ENCODE data around the gene ABCA1.

ABCA1 gene

GRCh38 chr9:104783588-104783987, 144.4 kb downstream of the ABCA1 start:
- Histone ChIP-seq H3K4me2 (ENCODE audit: low read depth, low read length, poor library complexity, severe bottlenecking) (no peak overlapping the region), H3F3A (ENCODE audit: insufficient read depth) (no peaks in the 10 kb centered on the region), H3K27me3 (ENCODE audit: low read length) (no peaks in the 10 kb centered on the region), H3K79me2 (ENCODE audit: insufficient read depth, low read length) (no peaks in the 10 kb centered on the region), H2AFZ (ENCODE audit: low read depth, low read length, severe bottlenecking) (no peak overlapping the region), H3K9me3 (ENCODE audit: insufficient read depth, low read length) (no peaks in the 10 kb centered on the region), H3K9me2 (replicated peaks; ENCODE audit: insufficient read depth, low read length) (no peaks in the 10 kb centered on the region), H3K4me3 (ENCODE audit: insufficient read depth, low read length, poor library complexity, severe bottlenecking) (no peak overlapping the region), H3K27ac (ENCODE audit: low read depth, low read length) (no peak overlapping the region), H3K9ac (ENCODE audit: low read length) (no peak overlapping the region), H3K36me3 (ENCODE audit: low read length) (no peaks in the 10 kb centered on the region), H4K20me1 (ENCODE audit: low read depth, low read length) (no peaks in the 10 kb centered on the region)
- TF ChIP-seq CTCF (IDR thresholded peaks at IDR 0.05; ENCODE audit: insufficient read depth, low read length, poor library complexity, severe bottlenecking) (no peak), EZH2phosphoT487 (conservative IDR thresholded peaks at IDR 0.05; ENCODE audit: low read length) (no peak)

GRCh38 chr9:104780796-104781395, 147.1 kb downstream of the ABCA1 start:
- no peaks in the 10 kb centered on the region for H3K9me2 ChIP-seq (replicated peaks; ENCODE audit: insufficient read depth, low read length)
- no peaks in the 10 kb centered on the region for H3K79me2 ChIP-seq (ENCODE audit: insufficient read depth, low read length)
- no peak overlapping the region for H3K4me3 ChIP-seq (ENCODE audit: insufficient read depth, low read length, poor library complexity, severe bottlenecking)
- H3K36me3 ChIP-seq (ENCODE audit: low read length): no peaks in the 10 kb centered on the region
- H4K20me1 ChIP-seq (ENCODE audit: low read depth, low read length): no peaks in the 10 kb centered on the region
- no peak overlapping the region for H3K4me2 ChIP-seq (ENCODE audit: low read depth, low read length, poor library complexity, severe bottlenecking)
- H3K9me3 ChIP-seq (ENCODE audit: insufficient read depth, low read length): no peaks in the 10 kb centered on the region
- H3F3A ChIP-seq (ENCODE audit: insufficient read depth): no peaks in the 10 kb centered on the region
- no peak for TF ChIP-seq EZH2phosphoT487 (conservative IDR thresholded peaks at IDR 0.05; ENCODE audit: low read length)
- peak; percentile 59 for TF ChIP-seq CTCF (IDR thresholded peaks at IDR 0.05; ENCODE audit: insufficient read depth, low read length, poor library complexity, severe bottlenecking)
- no peak overlapping the region for H3K9ac ChIP-seq (ENCODE audit: low read length)
- H2AFZ ChIP-seq (ENCODE audit: low read depth, low read length, severe bottlenecking): no peak overlapping the region
- no peak overlapping the region for H3K27ac ChIP-seq (ENCODE audit: low read depth, low read length)
- H3K27me3 ChIP-seq (ENCODE audit: low read length): no peaks in the 10 kb centered on the region

- H3K27ac ChIP-seq (ENCODE audit: low read depth, low read length): no peak overlapping the region
- H3K9ac ChIP-seq (ENCODE audit: low read length): no peak overlapping the region
- no peak overlapping the region for H3K4me3 ChIP-seq (ENCODE audit: insufficient read depth, low read length, poor library complexity, severe bottlenecking)
- no peaks in the 10 kb centered on the region for H3K36me3 ChIP-seq (ENCODE audit: low read length)
- H4K20me1 ChIP-seq (ENCODE audit: low read depth, low read length): no peaks in the 10 kb centered on the region
- no peaks in the 10 kb centered on the region for H3K9me3 ChIP-seq (ENCODE audit: insufficient read depth, low read length)
- H3K79me2 ChIP-seq (ENCODE audit: insufficient read depth, low read length): no peaks in the 10 kb centered on the region
- H3K9me2 ChIP-seq (replicated peaks; ENCODE audit: insufficient read depth, low read length): no peaks in the 10 kb centered on the region
- no peak overlapping the region for H2AFZ ChIP-seq (ENCODE audit: low read depth, low read length, severe bottlenecking)
- H3F3A ChIP-seq (ENCODE audit: insufficient read depth): no peaks in the 10 kb centered on the region
- H3K27me3 ChIP-seq (ENCODE audit: low read length): no peaks in the 10 kb centered on the region
- no peak overlapping the region for H3K4me2 ChIP-seq (ENCODE audit: low read depth, low read length, poor library complexity, severe bottlenecking)
- TF ChIP-seq EZH2phosphoT487 (conservative IDR thresholded peaks at IDR 0.05; ENCODE audit: low read length): no peak
- TF ChIP-seq CTCF (IDR thresholded peaks at IDR 0.05; ENCODE audit: insufficient read depth, low read length, poor library complexity, severe bottlenecking): no peak
These were observed 147.9 kb downstream of the ABCA1 start for GRCh38 chr9:104779946-104780535.

Data from SU-DHL-6 (cell line).